Measurements from ENCODE around the gene SCRT2. TPM values are rescaled to one million over a fixed set of nuclear protein-coding genes. Genes with fewer than 3 reads are reported as not detected.

Gene SCRT2
- total RNA-seq, 1 experiment from 2014 or later, result not detected

GRCh38 chr20:635028-635892 is 40.3 kb downstream of the SCRT2 start:
- BruUV-seq (replicated peaks), result no TSS peak
- H3K27me3 ChIP-seq (ENCODE audit: control insufficient read depth, insufficient read depth, low read length), result peaks cover 5% of the 10 kb centered on the region; the same call in 1 of the 2 replicates
- no peak overlapping the region for H3K4me3 ChIP-seq (ENCODE audit: low read depth in 2 of 2, low read length in 2 of 2)
- in situ Hi-C loops (cut with HindIII; ENCODE audit: low pct_unique_long_range_greater_than_20kb, low sequenced_read_pairs), result no loop called here
- H3K4me1 ChIP-seq (ENCODE audit: control insufficient read depth, insufficient read depth, low read length), result no peaks in the 10 kb centered on the region
- ATAC-seq, result 0 out of 2 replicates have a peak, but pooled peaks have one; percentile 31
- no peak for DNase-seq (ENCODE audit: low read depth, low spot score)
- TF ChIP-seq TCF7L2 (IDR thresholded peaks at IDR 0.05; ENCODE audit: low read depth, low read length), result no peak
- TF ChIP-seq POLR2AphosphoS5 (IDR thresholded peaks at IDR 0.05; ENCODE audit: low read depth, low read length), result no peak
- no peak for TF ChIP-seq REST (IDR thresholded peaks at IDR 0.05; ENCODE audit: insufficient read depth in 1 of 2, low read depth in 2 of 2, low read length in 1 of 2)
- TF ChIP-seq CTCF (IDR thresholded peaks at IDR 0.05), result no peak
- no peak for TF ChIP-seq SIN3A (IDR thresholded peaks at IDR 0.05; ENCODE audit: borderline replicate concordance, insufficient read depth, low read depth, low read length)
- H3K9me3 ChIP-seq (ENCODE audit: control insufficient read depth, insufficient read depth, low read depth, low read length), result no peaks in the 10 kb centered on the region
- intact Hi-C loops (cut with micrococcal nuclease; ENCODE audit: unreplicated experiment), result no loop called here
- CTCF ChIA-PET, result interaction anchor here (1.5 kb wide), 1 partner anchor 10 kb away, joined by 4 read pairs; no protein-coding TSS in a partner anchor
- POLR2A ChIA-PET, result no interaction called here
- no peaks in the 10 kb centered on the region for H3K36me3 ChIP-seq (ENCODE audit: control insufficient read depth, insufficient read depth, low read length)
- no peak overlapping the region for H3K27ac ChIP-seq (ENCODE audit: low read length)

- no peak for ATAC-seq
- CTCF ChIA-PET, result interaction anchor here (1.5 kb wide), 1 partner anchor 11 kb away, joined by 4 read pairs; no protein-coding TSS in a partner anchor
- POLR2A ChIA-PET, result no interaction called here
- no peak for DNase-seq (ENCODE audit: low read depth, low spot score)
- in situ Hi-C loops (cut with HindIII; ENCODE audit: low pct_unique_long_range_greater_than_20kb, low sequenced_read_pairs), result no loop called here
- H3K27me3 ChIP-seq (ENCODE audit: control insufficient read depth, insufficient read depth, low read length), result peaks cover 5% of the 10 kb centered on the region; the same call in 1 of the 2 replicates
- H3K36me3 ChIP-seq (ENCODE audit: control insufficient read depth, insufficient read depth, low read length), result no peaks in the 10 kb centered on the region
- no TSS peak for BruUV-seq (replicated peaks)
- TF ChIP-seq CTCF (IDR thresholded peaks at IDR 0.05) (no peak), TCF7L2 (IDR thresholded peaks at IDR 0.05; ENCODE audit: low read depth, low read length) (no peak), SIN3A (IDR thresholded peaks at IDR 0.05; ENCODE audit: borderline replicate concordance, insufficient read depth, low read depth, low read length) (no peak), POLR2AphosphoS5 (IDR thresholded peaks at IDR 0.05; ENCODE audit: low read depth, low read length) (no peak), REST (IDR thresholded peaks at IDR 0.05; ENCODE audit: insufficient read depth in 1 of 2, low read depth in 2 of 2, low read length in 1 of 2) (no peak)
- H3K4me3 ChIP-seq (ENCODE audit: low read depth in 2 of 2, low read length in 2 of 2), result no peak overlapping the region
- H3K27ac ChIP-seq (ENCODE audit: low read length), result no peak overlapping the region
- no peaks in the 10 kb centered on the region for H3K9me3 ChIP-seq (ENCODE audit: control insufficient read depth, insufficient read depth, low read depth, low read length)
- H3K4me1 ChIP-seq (ENCODE audit: control insufficient read depth, insufficient read depth, low read length), result no peaks in the 10 kb centered on the region
- intact Hi-C loops (cut with micrococcal nuclease; ENCODE audit: unreplicated experiment), result no loop called here
Observed at GRCh38 chr20:634148-634925, 41.3 kb downstream of the SCRT2 start.

Data from Panc1 (cell line).